Measurements from ENCODE around the gene PLCH2.

The PLCH2 gene

GRCh38 chr1:2554621-2555387 lies 78.7 kb downstream of the PLCH2 start:
- no peaks in the 10 kb centered on the region for H3K9me3 ChIP-seq
- no peak overlapping the region for H3K4me3 ChIP-seq
- in situ Hi-C loops (cut with MboI; ENCODE audit: low sequenced_read_pairs) = no loop called here
- H3K4me1 ChIP-seq = no peaks in the 10 kb centered on the region
- no peaks in the 10 kb centered on the region for H3K36me3 ChIP-seq (replicated peaks)
- no peaks in the 10 kb centered on the region for H3K27me3 ChIP-seq (ENCODE audit: low read depth)
- no peak for DNase-seq (ENCODE audit: low spot score in 2 of 2)

All from HAP-1 (cell line).